Adrenal gland (tissue), 12 donors: ENCODE results near the gene TARBP2. TPM values are rescaled to one million over a fixed set of nuclear protein-coding genes. Genes with fewer than 3 reads are reported as not detected.
A peak's percentile ranks its signal among the peaks of the same experiment; 100 is the strongest.

Experiments used
- DNase-seq, 7 donors: peaks; one replicate each; pipeline ENCODE4 v3.0.0-alpha.2; 2019 to 2020
- H3K27ac ChIP-seq, 5 donors: fragments of 200-600 bp; sonication (generic) in 4 of 5; 1 replicate in 3 of 5; 2 replicates in 2 of 5; pipeline versions ENCODE4 v1.5.1 to v1.8.0; 2016 to 2020; ENCODE audit warnings: mild to moderate bottlenecking in 1 of 5
- H3K27me3 ChIP-seq: fragments of 200-600 bp; 2 replicates; pipeline ENCODE4 v1.8.0; 2021
- H3K36me3 ChIP-seq, 2 donors: fragments of 200-600 bp; replicated peaks in 1 of 2; 1 replicate in 1 of 2; 2 replicates in 1 of 2; pipeline versions ENCODE4 v1.5.1 to v1.8.0; 2018 to 2022
- H3K4me1 ChIP-seq, 2 donors: fragments of 200-600 bp; replicated peaks in 1 of 2; 1 replicate in 1 of 2; 2 replicates in 1 of 2; pipeline versions ENCODE4 v1.5.1 to v1.8.0; 2018 to 2021
- H3K4me3 ChIP-seq, 4 donors: fragments of 200-600 bp; sonication (generic) in 3 of 4; one replicate each; pipeline ENCODE4 v1.5.1; 2016 to 2018
- H3K9me3 ChIP-seq, 3 donors: fragments of 200-600 bp; sonication (generic) in 1 of 3; replicated peaks in 1 of 3; 1 replicate in 2 of 3; 2 replicates in 1 of 3; pipeline versions ENCODE4 v1.5.1 to v1.8.0; 2016 to 2021
- CTCF ChIP-seq, 6 experiments: fragments of 450-650 bp in 4 of 6; fragments of 200-600 bp in 2 of 6; sonication (generic) in 1 of 6; IDR thresholded peaks; 1 replicate in 5 of 6; 2 replicates in 1 of 6; pipeline versions ENCODE4 v1.5.1 to v1.8.0; 2016 to 2021; ENCODE audit warnings: antibody characterized with exemption in 6 of 6, mild to moderate bottlenecking in 2 of 6, moderate library complexity in 1 of 6
- POLR2A ChIP-seq, 2 donors: fragments of 450-650 bp; IDR thresholded peaks; one replicate each; pipeline ENCODE4 v1.6.1; 2017; ENCODE audit warnings: antibody characterized with exemption in 2 of 2, mild to moderate bottlenecking in 2 of 2, moderate library complexity in 1 of 2
- WGBS, 4 donors: extraction: QIAGEN DNeasy Blood & Tissue Kit in 2 of 4; methylation state at CpG; one replicate each; pipeline versions ENCODE4 v1.1.5 to v1.1.7; 2013 to 2017; 5-methylcytosine and 5-hydroxymethylcytosine counted together
- intact Hi-C, 2 donors: fragments of 100-400 bp; cut with DNase I; formaldehyde crosslinking; loops; one replicate each; pipeline versions ENCODE4 v1.14.1 to v1.15.0; 2022 to 2023
- polyA plus RNA-seq, 3 donors: library from polyadenylated mRNA; stranded (reverse); fragments of 200-250 nt in 2 of 3; fragments of 350-450 nt in 1 of 3; fragmentation: Illumina TruSeq in 1 of 3; extraction: RNeasy Lipid Tissue Mini Kit (QIAGEN cat#74804) in 1 of 3; gene quantifications; one replicate each; pipeline ENCODE4 v1.2.3, GENCODE V29; 2013 to 2014
- total RNA-seq, 9 donors: library from RNA; depleted of rRNA in 4 of 9; stranded (reverse); fragments of >200 nt in 4 of 9; fragments of 120-200 nt in 1 of 9; fragmentation: NEBNext Ultra II Directional in 1 of 9; extraction: Animal tissue kit (Norgen Biotek cat#: 25700) in 1 of 9; gene quantifications; one replicate each; pipeline versions ENCODE4 v1.1.0 to v1.2.4, GENCODE V29; 2013 to 2023
- donor health status: healthy with polysubstance abuse.
- donor health status: Bipolar disorder and iron deficiency.
- donor health status: DM: yes; HTN: yes; CAD: no.
- donor health status: DM: no; HTN: no; CAD: no.
- donor health status: DM: no; HTN: no; CAD: no.
- donor health status: DM: yes; HTN: yes; CAD: no.

The TARBP2 gene
- total and polyA plus RNA-seq, 12 donors: 14.9 to 72.9 (median 32.8) TPM

- peaks cover 25 to 41% of the 10 kb centered on the region in 2 donors for H3K4me1 ChIP-seq
- H3K4me3 ChIP-seq: no peak overlapping the region
- TF ChIP-seq POLR2A (IDR thresholded peaks at IDR 0.05) (no peak), CTCF (IDR thresholded peaks at IDR 0.05) (no peak)
- DNase-seq: no peak
- intact Hi-C loops: no loop called here
- H3K9me3 ChIP-seq: no peaks in the 10 kb centered on the region
- H3K27me3 ChIP-seq: no peaks in the 10 kb centered on the region
- WGBS, 4 donors: 50 to 65% (median 63%) methylated on average over 6 of the region's 6 CpGs
- H3K36me3 ChIP-seq: peaks cover 0 to 79% of the 10 kb centered on the region in 2 donors
- no peak overlapping the region for H3K27ac ChIP-seq
These were observed 44.3 kb upstream of the TARBP2 start for GRCh38 chr12:53456654-53457366.

- TF ChIP-seq POLR2A (IDR thresholded peaks at IDR 0.05) (no peak), CTCF (IDR thresholded peaks at IDR 0.05) (no peak)
- Histone ChIP-seq H3K27ac (no peak overlapping the region), H3K4me3 (no peak overlapping the region), H3K27me3 (no peaks in the 10 kb centered on the region), H3K9me3 (no peaks in the 10 kb centered on the region), H3K36me3 (peaks cover 0 to 100% of the 10 kb centered on the region in 2 donors), H3K4me1 (peaks cover 19 to 50% of the 10 kb centered on the region in 2 donors)
- no peak for DNase-seq
- intact Hi-C loops: no loop called here
- 64 to 66% (median 65%) methylated on average over 4 of the region's 4 CpGs for WGBS, 4 donors
These were observed 42.0 kb upstream of the TARBP2 start for GRCh38 chr12:53459097-53459496.

- no peaks in the 10 kb centered on the region for H3K27me3 ChIP-seq
- TF ChIP-seq CTCF (IDR thresholded peaks at IDR 0.05) (no peak), POLR2A (IDR thresholded peaks at IDR 0.05) (no peak)
- peak overlapping the region in 3 of 5 donors; percentile 2 to 27 (median 16) for H3K27ac ChIP-seq
- H3K4me1 ChIP-seq: peaks cover 23 to 46% of the 10 kb centered on the region in 2 donors
- H3K4me3 ChIP-seq: no peak overlapping the region
- H3K9me3 ChIP-seq: no peaks in the 10 kb centered on the region
- intact Hi-C loops: no loop called here
- peaks cover 0 to 100% of the 10 kb centered on the region in 2 donors for H3K36me3 ChIP-seq
- 44 to 52% (median 50%) methylated on average over 3 of the region's 3 CpGs for WGBS, 4 donors
- peak in 3 of 7 donors; percentile 31 to 38 (median 31) for DNase-seq
These were observed 40.0 kb upstream of the TARBP2 start for GRCh38 chr12:53461059-53461458.

GRCh38 chr12:53461591-53461990, 39.5 kb upstream of the TARBP2 start:
- Histone ChIP-seq H3K4me3 (no peak overlapping the region), H3K9me3 (no peaks in the 10 kb centered on the region), H3K36me3 (peaks cover 0 to 100% of the 10 kb centered on the region in 2 donors), H3K4me1 (peaks cover 23 to 50% of the 10 kb centered on the region in 2 donors), H3K27me3 (no peaks in the 10 kb centered on the region), H3K27ac (peak overlapping the region in 3 of 5 donors; percentile 16 to 36 (median 27))
- DNase-seq: peak in 1 of 7 donors; percentile 24
- intact Hi-C loops: no loop called here
- no peak for TF ChIP-seq POLR2A (IDR thresholded peaks at IDR 0.05)
- no peak for TF ChIP-seq CTCF (IDR thresholded peaks at IDR 0.05)
- 53 to 65% (median 64%) methylated on average over 8 of the region's 8 CpGs for WGBS, 4 donors
